HG03066 (cell line): ENCODE measurements around the gene PRKCA.
"Not testable (repeated sequence)": the region's sequence is repeated elsewhere in the genome, so short reads cannot be mapped to it uniquely, and the experiment has no call there.

Experiments
- ATAC-seq: cut with Tn5 transposase; IDR thresholded peaks from one replicate; pipeline ENCODE4 v1.9.1; 2021; ENCODE audit warnings: low read depth; ENCODE audit not compliant: unreplicated experiment

Gene PRKCA

GRCh38 chr17:66684731-66685130, 382.3 kb downstream of the PRKCA start:
- ATAC-seq, result no peak

GRCh38 chr17:66686601-66687000, 384.2 kb downstream of the PRKCA start:
- no peak for ATAC-seq

GRCh38 chr17:66687570-66688284, 385.3 kb downstream of the PRKCA start:
- ATAC-seq, result no peak

DNA sequence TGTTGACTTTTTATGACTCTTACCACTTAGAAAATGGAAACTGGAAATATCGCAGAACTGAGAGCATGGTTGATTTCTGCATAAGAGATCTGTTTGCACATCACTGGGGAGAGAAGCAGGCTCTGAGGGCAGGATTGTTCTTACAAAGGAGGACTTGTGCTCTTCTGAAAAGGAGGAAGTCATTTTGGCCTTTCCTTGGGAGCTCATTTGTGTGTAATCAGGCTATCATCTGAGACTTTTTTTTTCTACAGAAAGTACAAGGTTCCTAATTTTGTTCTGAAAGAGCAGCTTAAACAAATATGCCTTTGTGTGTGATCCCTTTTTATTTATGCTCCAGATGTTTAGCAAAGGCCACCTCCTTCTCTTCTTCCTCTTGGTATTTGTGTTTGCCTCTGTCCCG, 386.8 kb downstream of the PRKCA start:
- no peak for ATAC-seq

DNA sequence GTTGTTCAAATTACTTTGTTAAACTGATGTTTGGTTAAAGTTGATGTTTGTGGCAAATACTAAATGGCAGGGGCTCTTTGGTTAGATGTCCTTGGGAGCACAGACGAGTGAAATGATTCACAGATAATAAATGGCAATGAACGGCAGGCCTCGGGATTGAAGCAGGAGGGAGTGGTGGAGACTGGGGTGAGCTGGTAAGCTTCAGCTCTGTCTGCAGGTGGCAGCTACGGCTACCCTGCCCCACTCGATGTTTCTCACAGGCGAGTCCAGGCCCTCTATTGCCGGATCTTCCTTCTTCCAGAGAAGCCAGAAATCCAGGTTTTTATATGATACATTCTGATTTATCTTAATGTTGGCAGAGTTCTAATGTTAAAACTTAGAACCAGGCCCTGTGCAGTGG, 387.8 kb downstream of the PRKCA start:
- no peak for ATAC-seq

- ATAC-seq, result no peak
Observed at GRCh38 chr17:66691644-66692420, 389.4 kb downstream of the PRKCA start.

GRCh38 chr17:66692421-66692690, 389.9 kb downstream of the PRKCA start:
- no peak for ATAC-seq

DNA sequence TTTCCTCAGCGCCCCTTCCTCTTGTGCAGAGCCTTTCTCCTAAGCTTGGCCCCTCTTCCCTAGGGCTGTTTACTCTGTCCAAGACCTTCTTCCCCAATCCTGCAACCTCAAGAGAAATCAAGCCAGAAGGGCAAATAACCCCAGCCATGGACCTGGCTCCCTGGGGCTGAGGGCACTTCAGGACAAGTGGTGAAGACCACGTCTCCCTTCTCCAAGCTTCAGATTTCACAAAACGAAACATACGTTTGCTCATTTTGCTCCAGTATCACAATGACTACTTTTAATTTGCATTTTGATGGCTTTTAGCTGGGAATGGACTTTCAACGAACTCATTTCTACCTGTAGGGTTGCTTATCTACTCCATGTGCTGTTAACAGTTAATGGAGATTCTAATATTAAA, 392.7 kb downstream of the PRKCA start:
- no peak for ATAC-seq

GRCh38 chr17:66698270-66698669, 395.9 kb downstream of the PRKCA start:
- no peak for ATAC-seq

DNA sequence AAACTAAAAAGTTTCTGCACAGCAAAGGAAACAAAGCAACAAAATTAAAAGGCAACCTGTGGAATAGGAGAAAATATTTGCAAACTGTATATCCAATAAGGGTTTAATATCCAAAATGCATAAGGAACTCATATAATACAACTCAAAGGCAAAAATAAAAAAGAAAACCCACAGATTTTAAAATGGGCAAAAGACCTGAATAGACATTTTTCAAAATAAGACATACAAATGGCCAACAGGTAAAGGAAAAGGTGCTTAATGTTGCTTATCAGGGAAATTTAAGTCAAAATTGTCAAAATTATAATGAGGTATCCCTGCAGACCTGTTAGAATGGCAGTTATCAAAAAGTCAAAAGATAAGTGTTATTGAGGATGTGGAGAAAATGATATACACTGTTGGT, 399.0 kb downstream of the PRKCA start:
- no peak for ATAC-seq

DNA sequence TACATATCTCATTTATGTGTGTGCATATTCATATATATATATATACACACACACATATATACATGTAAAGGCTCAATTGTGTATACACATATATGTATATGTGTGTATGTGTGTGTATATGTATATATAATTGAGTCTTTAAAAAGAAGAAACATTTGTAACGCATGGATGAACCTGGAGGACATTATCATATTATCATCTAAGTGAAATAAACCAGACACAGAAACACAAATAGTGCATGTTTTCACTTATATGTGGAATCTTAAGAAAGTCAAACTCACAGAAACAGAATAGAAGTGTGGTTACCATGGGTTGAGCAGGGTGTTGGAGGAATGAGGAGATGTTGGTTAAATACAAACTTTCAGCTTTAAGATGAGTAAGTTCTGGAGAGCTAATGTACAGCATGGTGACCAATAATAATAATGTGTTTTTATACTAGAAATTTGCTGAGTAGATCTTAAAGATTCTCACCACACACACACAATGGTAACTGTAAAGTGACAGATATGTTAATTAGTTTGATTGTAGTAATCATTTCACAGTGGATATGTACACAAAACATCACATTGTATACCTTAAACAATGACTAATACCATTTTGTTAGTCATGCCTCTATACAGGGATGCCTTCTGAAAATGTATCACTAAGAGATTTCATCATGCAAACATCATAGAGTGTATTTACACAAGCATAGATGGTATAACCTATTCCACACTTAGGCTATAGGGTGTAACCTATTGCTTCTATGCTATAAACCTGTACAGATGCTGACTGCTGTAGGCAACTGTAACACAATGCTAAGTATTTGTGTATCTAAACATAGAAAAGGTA, 399.9 kb downstream of the PRKCA start:
- ATAC-seq, result no peak

DNA sequence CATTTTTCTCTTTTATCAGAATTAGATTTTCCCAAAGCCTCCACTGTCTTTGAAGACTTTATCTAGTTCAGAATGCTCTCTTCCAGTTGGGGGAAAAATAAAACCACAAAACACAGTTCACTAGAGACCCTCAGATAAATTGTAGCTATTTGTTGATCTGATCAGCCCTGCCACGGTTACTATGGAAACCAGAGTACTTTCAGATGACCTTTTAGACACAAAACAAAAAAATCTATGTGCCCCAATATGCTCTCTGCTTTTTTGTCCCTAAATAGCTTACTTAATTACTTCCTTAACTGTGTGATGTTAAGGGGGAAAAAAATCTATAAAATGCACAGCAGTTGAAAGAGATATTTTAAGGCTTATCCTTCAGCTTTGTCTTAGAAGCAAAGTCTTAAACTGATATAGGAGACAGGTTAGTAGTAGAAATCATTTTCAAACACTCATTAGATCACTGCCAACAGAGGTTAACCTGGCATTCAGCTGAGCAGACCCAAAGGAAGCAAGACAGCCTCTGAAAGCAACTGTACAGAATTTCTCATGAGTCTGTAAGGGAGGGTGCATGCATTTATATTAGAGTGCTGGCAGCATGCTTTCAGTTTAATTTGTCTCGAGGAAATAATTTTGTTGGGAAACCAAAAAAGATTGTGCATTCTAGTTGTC, 402.6 kb downstream of the PRKCA start:
- ATAC-seq, result no peak

DNA sequence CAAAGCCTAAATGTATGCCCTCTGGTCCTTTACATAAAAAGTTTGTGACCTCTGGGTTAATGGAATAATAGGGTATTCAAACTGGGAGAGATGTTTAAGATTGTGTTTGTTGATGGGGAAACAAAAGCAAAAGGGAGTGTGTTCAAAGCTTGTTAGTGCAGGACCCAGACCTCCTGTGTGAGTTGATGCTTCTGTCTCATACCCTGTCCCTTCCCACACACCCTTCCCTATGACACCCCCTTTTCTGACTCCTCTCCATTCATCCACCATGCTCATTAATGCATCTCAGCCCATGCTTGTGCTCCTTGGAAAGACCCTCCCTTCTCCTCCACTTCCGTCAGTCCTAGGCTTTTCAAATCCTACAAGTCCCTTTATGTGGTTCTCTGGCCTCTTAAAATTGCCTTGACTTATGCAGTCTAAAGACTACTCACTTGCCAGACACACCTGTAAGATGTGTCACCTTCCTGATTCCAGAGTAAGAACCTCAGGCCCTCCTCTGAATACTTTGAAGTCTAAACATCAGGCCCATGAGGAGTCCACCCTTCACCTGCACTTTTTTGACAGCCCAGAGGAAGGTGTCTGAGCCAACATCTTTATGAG, 404.5 kb downstream of the PRKCA start:
- ATAC-seq, result no peak

DNA sequence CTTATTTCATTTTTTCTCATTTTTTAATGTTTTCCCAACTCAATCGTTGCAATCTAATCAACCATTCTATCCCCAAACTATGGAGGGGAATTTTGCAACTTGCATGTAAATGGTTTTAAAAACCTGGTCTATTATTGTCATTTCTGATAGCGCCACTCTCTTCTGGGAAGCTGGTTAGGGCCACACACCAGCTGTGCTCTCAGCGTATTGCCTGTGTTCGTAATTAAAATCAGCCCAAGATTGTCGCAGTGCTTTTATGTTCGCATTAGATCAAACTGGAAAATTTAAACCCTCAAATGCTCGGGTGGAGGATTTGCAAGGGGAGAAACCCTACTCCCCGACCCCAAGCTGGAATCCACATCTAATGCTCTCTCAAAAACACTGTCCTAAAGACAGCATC, 409.0 kb downstream of the PRKCA start:
- ATAC-seq, result no peak

- ATAC-seq, result no peak
Observed at GRCh38 chr17:66711881-66712321, 409.5 kb downstream of the PRKCA start.

DNA sequence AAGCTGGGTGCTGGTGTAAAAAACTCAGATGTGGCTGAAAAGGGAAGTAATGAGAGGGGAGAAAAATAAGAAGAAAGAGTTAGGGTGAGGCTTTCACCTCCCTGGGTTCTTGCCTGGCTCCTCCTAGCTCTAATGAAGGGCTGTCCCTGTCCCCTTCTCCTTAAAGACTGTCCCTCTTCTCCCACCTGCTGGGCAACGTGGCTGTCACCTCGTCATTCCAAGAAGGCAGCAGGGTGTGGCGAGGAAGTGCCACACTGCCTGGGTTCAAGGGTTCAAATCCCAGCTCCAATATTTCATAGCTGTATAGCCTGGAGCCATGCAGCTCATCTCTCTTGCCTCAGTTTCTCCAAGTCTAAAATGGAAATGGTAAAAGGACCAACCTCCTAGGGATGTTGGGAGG, 410.0 kb downstream of the PRKCA start:
- ATAC-seq, result no peak

DNA sequence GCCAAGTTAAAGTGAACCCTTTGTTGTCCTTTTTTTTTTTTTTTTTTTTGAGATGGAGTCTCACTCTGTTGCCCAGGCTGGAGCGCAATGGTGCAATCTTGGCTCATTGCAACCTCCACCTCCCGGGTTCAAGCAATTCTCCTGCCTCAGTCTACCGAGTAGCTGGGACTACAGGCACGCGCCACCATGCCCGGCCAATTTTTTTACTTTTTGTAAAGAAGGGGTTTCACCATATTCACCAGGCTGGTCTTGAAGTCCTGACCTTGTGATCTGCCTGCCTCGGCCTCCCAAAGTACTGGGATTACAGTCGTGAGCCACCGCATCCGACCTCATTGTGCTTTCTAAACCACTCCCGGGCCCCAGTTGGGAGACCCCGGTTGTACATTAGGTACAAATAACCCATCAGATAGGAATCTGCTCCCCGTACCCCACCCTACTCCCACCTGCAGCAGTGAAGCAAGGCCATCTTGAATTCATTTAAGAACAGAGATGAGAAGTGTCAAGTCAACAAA, 410.7 kb downstream of the PRKCA start:
- ATAC-seq, result not testable (repeated sequence)

DNA sequence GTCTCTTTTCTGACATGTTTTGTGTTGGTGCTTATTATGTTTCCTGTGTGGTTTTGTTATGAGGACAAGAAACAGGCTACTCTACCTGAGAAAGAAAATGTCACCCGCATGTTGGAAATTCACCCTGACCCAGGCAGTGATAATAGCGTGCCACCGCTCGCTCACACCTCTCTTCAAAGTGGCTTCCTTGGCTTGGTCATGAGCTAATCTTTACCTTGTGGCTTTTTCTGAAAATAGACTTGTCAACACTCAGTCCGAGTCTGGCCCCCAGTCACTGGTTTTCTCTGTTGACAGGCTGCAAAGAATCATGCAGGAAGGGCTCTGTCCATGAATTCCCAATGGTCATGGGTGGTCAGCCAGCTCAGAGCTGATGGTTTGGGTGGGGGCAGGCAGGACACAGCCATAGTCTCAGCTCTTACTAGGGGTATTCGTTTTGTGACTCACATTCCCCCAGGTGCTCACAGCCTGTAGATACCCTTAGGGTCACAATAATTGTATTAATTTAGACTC, 411.2 kb downstream of the PRKCA start:
- ATAC-seq, result peak; percentile 73

GRCh38 chr17:66714046-66715023, 411.9 kb downstream of the PRKCA start:
- no peak for ATAC-seq
